Bronchial epithelial cell (primary cell): Measurements from ENCODE around the gene TSPAN12. TPM values are rescaled to one million over a fixed set of nuclear protein-coding genes. Genes with fewer than 3 reads are reported as not detected.

ENCODE experiments used
- DNase-seq: peaks from one replicate; pipeline ENCODE4 v3.0.0-alpha.2; 2010; ENCODE audit warnings: low read depth
- FAIRE-seq: peaks from 2 replicates; lab custom pipeline; 2011; peaks lifted over from hg19 to GRCh38; lab: Jason Lieb, UNC
- H3K27me3 ChIP-seq: 2 replicates; pipeline ENCODE4 v1.5.1; 2011; ENCODE audit warnings: low read length; ENCODE audit not compliant: control insufficient read depth, insufficient read depth
- H3K36me3 ChIP-seq: 2 replicates; pipeline ENCODE4 v1.5.1; 2011; ENCODE audit warnings: low read length; ENCODE audit not compliant: control insufficient read depth, insufficient read depth
- H3K4me3 ChIP-seq: 2 replicates; pipeline ENCODE4 v1.5.1; 2011; ENCODE audit warnings: mild to moderate bottlenecking, low read depth, low read length, control low read depth
- CTCF ChIP-seq: IDR thresholded peaks from 2 replicates; pipeline ENCODE4 v1.5.1; 2011; ENCODE audit warnings: mild to moderate bottlenecking, moderate library complexity, low read length, control low read depth, inconsistent platforms; ENCODE audit not compliant: insufficient read depth, severe bottlenecking
- total RNA-seq: library from RNA; depleted of rRNA; stranded (reverse); fragments of >200 nt; gene quantifications from 2 replicates; pipeline ENCODE4 v1.2.1, GENCODE V29; 2014

The TSPAN12 gene
- total RNA-seq, 1 donor from 2014 or later = 1.6 TPM

DNA sequence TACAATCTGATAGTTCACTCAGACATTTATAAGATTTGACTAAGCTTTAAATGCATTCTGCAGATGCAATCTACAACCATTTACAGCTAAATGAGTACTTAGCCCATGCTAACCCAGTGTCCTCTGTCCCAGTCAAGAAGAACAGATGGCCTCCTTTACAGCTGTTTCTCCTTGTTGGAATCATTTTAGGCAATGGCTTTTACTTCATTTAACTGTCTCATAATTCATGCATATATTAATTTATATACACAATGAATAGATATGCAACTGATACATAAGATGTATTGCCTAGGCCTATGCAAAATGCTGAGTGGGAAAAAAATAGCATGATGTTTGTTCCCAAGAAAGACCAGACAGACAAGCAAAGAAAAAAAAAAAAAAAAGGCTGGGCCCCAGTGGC, 82.2 kb downstream of the TSPAN12 start:
- no peak for DNase-seq
- no peak for TF ChIP-seq CTCF
- no peak for FAIRE-seq
- H3K27me3 ChIP-seq = no peaks in the 10 kb centered on the region
- no peaks in the 10 kb centered on the region for H3K36me3 ChIP-seq
- H3K4me3 ChIP-seq = no peak overlapping the region

GRCh38 chr7:120774481-120774880, 83.5 kb downstream of the TSPAN12 start:
- DNase-seq = no peak
- no peak for TF ChIP-seq CTCF
- H3K36me3 ChIP-seq = no peaks in the 10 kb centered on the region
- no peak for FAIRE-seq
- no peak overlapping the region for H3K4me3 ChIP-seq
- H3K27me3 ChIP-seq = no peaks in the 10 kb centered on the region

DNA sequence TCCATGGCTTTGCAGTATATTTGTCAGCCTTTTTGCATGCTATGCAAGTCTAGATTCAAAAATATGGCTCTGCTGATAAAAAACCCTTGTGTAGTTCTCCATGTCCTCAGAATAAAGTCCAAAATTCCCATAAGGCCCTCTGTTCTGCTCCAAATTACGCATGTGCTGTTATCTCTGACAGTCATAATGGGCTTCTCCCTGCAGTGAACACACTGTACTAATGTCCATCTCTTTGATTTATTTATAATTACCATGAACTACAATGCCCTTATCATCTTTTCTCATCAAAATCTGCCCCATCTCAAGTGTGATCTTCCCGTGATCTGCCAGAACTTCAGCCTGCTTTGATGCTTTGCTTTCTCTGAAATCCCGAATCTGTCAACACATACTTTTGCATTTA, 87.7 kb downstream of the TSPAN12 start:
- DNase-seq (no peak), FAIRE-seq (no peak)
- Histone ChIP-seq H3K4me3 (no peak overlapping the region), H3K36me3 (no peaks in the 10 kb centered on the region), H3K27me3 (no peaks in the 10 kb centered on the region)
- TF ChIP-seq CTCF = no peak

GRCh38 chr7:120760851-120761250, 97.1 kb downstream of the TSPAN12 start:
- no peak for DNase-seq
- H3K4me3 ChIP-seq = no peak overlapping the region
- no peaks in the 10 kb centered on the region for H3K27me3 ChIP-seq
- no peak for TF ChIP-seq CTCF
- FAIRE-seq = no peak
- H3K36me3 ChIP-seq = no peaks in the 10 kb centered on the region

DNA sequence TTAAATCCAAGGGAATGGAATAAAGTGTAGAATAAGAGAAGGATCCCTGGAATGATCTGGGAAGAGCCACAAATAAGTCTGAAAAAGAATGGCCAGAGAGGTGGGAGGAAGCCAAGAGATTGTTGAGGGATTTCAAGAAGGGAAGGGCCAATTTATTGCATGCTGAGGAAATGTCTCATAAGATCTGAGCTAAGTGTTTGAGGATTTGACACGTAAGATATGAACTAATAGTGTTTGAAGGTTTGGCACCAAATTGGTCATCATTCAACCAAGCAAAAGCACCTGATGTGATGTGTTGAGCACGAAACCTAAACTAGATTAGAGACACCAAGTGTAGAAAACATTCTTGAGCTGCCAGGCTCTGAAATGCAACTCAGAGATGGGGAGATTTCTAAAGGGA, 97.9 kb downstream of the TSPAN12 start:
- H3K27me3 ChIP-seq = no peaks in the 10 kb centered on the region
- DNase-seq (no peak), FAIRE-seq (no peak)
- no peak overlapping the region for H3K4me3 ChIP-seq
- H3K36me3 ChIP-seq = no peaks in the 10 kb centered on the region
- no peak for TF ChIP-seq CTCF

- H3K27me3 ChIP-seq = no peaks in the 10 kb centered on the region
- TF ChIP-seq CTCF = no peak
- FAIRE-seq (no peak), DNase-seq (peak; percentile 96)
- no peak overlapping the region for H3K4me3 ChIP-seq
- no peaks in the 10 kb centered on the region for H3K36me3 ChIP-seq
Measured at GRCh38 chr7:120743128-120743527, 114.8 kb downstream of the TSPAN12 start.
